Activated T-helper 1 cell treated with anti-CD3 and anti-CD28 coated beads, Interleukin-12 subunit alpha, Interleukin-12 subunit beta, Interleukin-2, Interleukin-4 antibody, amounts not matched to agents 30 ng/mL and 10 ng/mL and 1 ng/mL, durations not matched to agents 14 hours and 24 hours and 36 hours (primary cell): ENCODE data around the gene FLRT2. TPM values are rescaled to one million over a fixed set of nuclear protein-coding genes. Genes with fewer than 3 reads are reported as not detected.

Experiments
- DNase-seq: peaks from one replicate; pipeline ENCODE4 v3.0.0; 2021; ENCODE audit warnings: low spot score
- H3K27ac Mint-ChIP-seq: one replicate; pipeline ENCODE4 v1.8.0; 2021; ENCODE audit warnings: mild to moderate bottlenecking, mixed read lengths
- H3K27me3 Mint-ChIP-seq: one replicate; pipeline ENCODE4 v1.8.0; 2022; ENCODE audit warnings: mild to moderate bottlenecking, moderate library complexity, mixed read lengths; ENCODE audit not compliant: insufficient read depth
- H3K36me3 Mint-ChIP-seq: one replicate; pipeline ENCODE4 v1.8.0; 2021; ENCODE audit warnings: low read depth, mixed read lengths
- H3K4me1 Mint-ChIP-seq: one replicate; pipeline ENCODE4 v1.8.0; 2021; ENCODE audit warnings: low read depth, mixed read lengths
- H3K4me3 Mint-ChIP-seq: one replicate; pipeline ENCODE4 v1.8.0; 2021; ENCODE audit warnings: mild to moderate bottlenecking, moderate library complexity, mixed read lengths
- H3K9me3 Mint-ChIP-seq: one replicate; pipeline ENCODE4 v1.8.0; 2021; ENCODE audit warnings: mixed read lengths
- intact Hi-C: fragments of 100-400 bp; cut with micrococcal nuclease; formaldehyde crosslinking; loops from one replicate; pipeline ENCODE4 v1.15.1; 2024
- total RNA-seq: library from RNA; stranded (reverse); gene quantifications from 2 replicates; pipeline ENCODE4 v1.2.3, GENCODE V29; 2022

The FLRT2 gene
- total RNA-seq, 1 donor from 2014 or later = not detected

DNA sequence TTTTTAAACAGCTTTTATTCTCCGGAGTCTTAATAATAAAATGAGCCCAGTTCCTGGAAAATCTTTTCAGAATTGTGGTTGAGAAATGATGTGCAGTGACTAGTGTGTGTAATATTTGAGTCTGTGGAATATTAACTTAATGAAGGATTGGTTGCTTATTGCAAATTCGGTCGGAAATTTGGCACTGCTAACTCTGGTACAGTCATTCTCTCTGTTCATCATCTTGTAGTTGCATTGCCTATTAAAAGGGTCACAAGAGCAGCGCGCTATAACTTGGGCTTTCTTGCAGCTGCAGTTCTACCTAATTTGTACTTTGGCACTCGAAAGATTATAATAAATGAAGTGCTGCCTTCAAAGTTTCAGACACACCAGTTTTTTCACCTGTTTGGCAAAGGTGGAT lies 146.0 kb downstream of the FLRT2 start:
- Mint-ChIP-seq H3K27ac (no peak overlapping the region), H3K36me3 (no peaks in the 10 kb centered on the region), H3K4me3 (no peak overlapping the region), H3K9me3 (no peaks in the 10 kb centered on the region), H3K4me1 (no peaks in the 10 kb centered on the region), H3K27me3 (no peaks in the 10 kb centered on the region)
- DNase-seq = no peak
- intact Hi-C loops = no loop called here

DNA sequence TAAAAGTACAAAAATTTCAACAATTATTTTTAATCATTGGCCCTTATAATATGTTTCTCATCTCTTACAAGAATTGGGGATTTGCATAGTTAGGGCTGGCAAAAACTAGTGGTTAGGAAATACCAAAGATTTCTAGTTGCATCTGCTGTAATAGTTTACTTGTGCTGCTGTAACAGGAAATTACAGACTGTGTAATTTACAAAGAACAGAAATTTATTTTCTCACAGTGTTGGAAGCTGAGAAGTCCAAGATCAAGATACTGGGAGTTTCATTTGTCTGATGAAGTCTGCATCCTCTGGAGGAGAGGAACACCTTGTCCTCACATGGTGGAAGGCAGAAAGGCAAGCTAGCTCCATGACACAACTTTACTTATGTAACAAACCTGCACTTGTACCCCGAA lies 157.0 kb downstream of the FLRT2 start:
- no peak overlapping the region for H3K27ac Mint-ChIP-seq
- H3K36me3 Mint-ChIP-seq = no peaks in the 10 kb centered on the region
- H3K4me3 Mint-ChIP-seq = no peak overlapping the region
- H3K9me3 Mint-ChIP-seq = no peaks in the 10 kb centered on the region
- no peaks in the 10 kb centered on the region for H3K4me1 Mint-ChIP-seq
- intact Hi-C loops = no loop called here
- H3K27me3 Mint-ChIP-seq = no peaks in the 10 kb centered on the region
- no peak for DNase-seq

DNA sequence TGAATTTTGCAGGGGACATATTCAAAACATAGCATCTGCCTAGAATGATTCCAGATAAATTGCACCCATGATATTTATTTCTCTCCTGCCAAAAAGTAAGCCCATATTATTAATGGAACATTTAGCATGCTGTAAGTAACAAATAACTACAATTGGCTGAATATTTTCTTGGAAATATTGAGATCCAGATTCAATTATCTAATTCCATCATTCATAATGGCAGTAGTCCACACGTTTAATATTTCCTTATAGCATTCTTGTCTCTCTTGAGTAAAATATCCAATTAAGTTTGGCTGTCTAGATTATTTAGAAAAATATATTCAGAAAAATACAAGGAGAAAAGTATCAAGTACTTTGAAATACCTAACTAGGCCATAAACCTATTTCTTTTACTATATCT lies 157.5 kb downstream of the FLRT2 start:
- no peak for DNase-seq
- intact Hi-C loops = no loop called here
- no peak overlapping the region for H3K27ac Mint-ChIP-seq
- H3K27me3 Mint-ChIP-seq = no peaks in the 10 kb centered on the region
- H3K4me1 Mint-ChIP-seq = no peaks in the 10 kb centered on the region
- H3K4me3 Mint-ChIP-seq = no peak overlapping the region
- no peaks in the 10 kb centered on the region for H3K36me3 Mint-ChIP-seq
- no peaks in the 10 kb centered on the region for H3K9me3 Mint-ChIP-seq

DNA sequence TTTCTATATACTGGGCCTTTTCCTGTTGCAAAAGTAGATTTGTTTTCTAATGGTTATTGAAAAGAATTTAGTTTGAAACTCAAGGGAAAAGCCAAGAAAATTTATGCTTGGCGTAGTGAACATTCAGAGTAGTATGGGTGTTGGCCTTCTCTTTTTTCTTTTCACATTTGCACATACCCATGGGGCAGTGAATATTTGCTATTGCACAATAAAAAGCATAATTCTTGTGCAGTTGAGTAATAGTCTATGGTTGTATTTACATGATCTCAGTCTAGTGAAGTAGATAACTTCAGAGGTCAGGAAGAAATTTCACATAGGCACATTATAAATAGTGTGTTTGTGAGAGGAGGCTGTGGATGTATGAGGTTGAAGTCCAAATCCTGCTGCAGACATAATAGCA lies 158.1 kb downstream of the FLRT2 start:
- Mint-ChIP-seq H3K9me3 (no peaks in the 10 kb centered on the region), H3K27ac (no peak overlapping the region), H3K27me3 (no peaks in the 10 kb centered on the region), H3K4me1 (no peaks in the 10 kb centered on the region), H3K4me3 (no peak overlapping the region), H3K36me3 (no peaks in the 10 kb centered on the region)
- intact Hi-C loops = no loop called here
- no peak for DNase-seq

DNA sequence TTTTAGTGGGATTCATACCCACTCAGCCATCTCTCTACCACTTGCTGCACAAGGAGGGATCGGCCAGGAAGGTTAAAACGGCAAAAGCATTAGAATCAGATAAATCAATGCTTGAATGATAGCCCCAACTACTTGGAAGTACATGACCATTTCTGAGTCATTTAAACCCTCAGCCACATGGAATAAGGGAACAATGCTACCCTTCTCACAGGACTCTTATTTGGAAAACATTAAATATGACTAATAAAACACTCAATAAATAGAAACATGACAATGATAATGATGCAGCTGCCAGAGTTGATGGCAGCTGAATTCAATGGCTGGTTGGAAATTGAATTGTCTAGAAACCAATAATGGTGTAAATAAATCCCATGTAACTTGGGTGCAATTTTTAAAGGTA lies 165.4 kb downstream of the FLRT2 start:
- H3K36me3 Mint-ChIP-seq = no peaks in the 10 kb centered on the region
- H3K27me3 Mint-ChIP-seq = no peaks in the 10 kb centered on the region
- intact Hi-C loops = no loop called here
- no peaks in the 10 kb centered on the region for H3K9me3 Mint-ChIP-seq
- no peak for DNase-seq
- H3K27ac Mint-ChIP-seq = no peak overlapping the region
- no peak overlapping the region for H3K4me3 Mint-ChIP-seq
- no peaks in the 10 kb centered on the region for H3K4me1 Mint-ChIP-seq

DNA sequence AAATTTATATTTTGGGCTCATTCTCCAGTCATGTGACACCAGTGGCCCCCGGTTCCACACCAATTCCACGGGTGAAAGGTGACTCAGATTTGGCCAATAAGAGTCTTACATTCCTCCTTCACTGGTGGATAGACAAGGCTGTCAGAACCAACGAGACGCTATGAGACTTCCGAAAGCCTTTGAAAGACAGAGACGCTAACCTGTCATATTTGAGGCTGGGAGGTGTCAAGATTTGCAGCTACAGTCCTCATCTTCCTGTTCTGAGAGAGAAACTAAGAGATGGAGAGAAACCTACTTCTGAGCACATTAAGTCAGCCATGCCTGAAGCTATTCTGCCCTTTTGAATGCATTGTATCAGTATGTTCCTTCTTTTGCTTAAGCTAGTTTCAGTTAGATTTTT lies 171.2 kb downstream of the FLRT2 start:
- no peaks in the 10 kb centered on the region for H3K36me3 Mint-ChIP-seq
- no peaks in the 10 kb centered on the region for H3K9me3 Mint-ChIP-seq
- H3K4me3 Mint-ChIP-seq = no peak overlapping the region
- intact Hi-C loops = no loop called here
- no peak overlapping the region for H3K27ac Mint-ChIP-seq
- no peak for DNase-seq
- no peaks in the 10 kb centered on the region for H3K4me1 Mint-ChIP-seq
- no peaks in the 10 kb centered on the region for H3K27me3 Mint-ChIP-seq

DNA sequence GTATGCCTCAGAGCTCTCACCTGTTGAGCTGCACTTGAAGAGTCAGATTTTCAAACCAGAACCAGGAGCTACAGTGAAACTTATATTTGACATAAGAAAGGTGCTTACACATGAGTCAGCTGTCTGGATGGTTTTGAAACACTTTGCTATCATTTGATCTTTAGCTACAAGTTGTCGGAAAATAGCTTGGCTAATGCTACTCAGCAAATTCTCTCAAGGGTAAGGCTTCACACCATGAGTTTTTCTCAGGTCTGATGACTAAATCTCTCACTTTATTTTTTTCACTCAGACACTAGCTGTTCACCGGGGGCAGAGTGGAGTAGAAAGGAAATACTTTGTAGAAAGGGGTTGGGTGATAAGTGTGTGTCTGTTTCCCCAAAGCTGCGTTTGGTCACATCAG lies 171.8 kb downstream of the FLRT2 start:
- Mint-ChIP-seq H3K4me3 (no peak overlapping the region), H3K9me3 (no peaks in the 10 kb centered on the region), H3K27ac (no peak overlapping the region), H3K27me3 (no peaks in the 10 kb centered on the region), H3K4me1 (no peaks in the 10 kb centered on the region), H3K36me3 (no peaks in the 10 kb centered on the region)
- intact Hi-C loops = no loop called here
- no peak for DNase-seq

DNA sequence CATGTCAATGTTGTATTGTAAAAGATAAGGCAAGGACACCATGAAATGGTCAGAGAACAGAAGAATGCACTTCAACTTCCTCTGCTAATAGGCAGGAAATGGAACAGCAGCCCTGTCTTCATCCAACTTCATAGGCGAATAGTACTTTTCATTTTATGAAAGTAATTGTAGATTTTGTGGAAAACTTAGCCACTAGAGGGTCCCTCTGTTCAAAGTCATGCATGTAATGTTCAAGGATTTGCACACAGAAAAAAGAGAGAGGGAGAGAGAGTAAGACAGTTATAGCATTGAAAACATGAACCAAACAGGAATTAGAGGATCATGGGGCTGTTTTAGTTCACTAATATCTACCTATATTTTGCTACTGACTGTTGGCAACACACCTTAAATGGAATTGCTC lies 172.2 kb downstream of the FLRT2 start:
- Mint-ChIP-seq H3K36me3 (no peaks in the 10 kb centered on the region), H3K9me3 (no peaks in the 10 kb centered on the region), H3K27me3 (no peaks in the 10 kb centered on the region), H3K4me3 (no peak overlapping the region), H3K4me1 (no peaks in the 10 kb centered on the region), H3K27ac (no peak overlapping the region)
- DNase-seq = no peak
- intact Hi-C loops = no loop called here

DNA sequence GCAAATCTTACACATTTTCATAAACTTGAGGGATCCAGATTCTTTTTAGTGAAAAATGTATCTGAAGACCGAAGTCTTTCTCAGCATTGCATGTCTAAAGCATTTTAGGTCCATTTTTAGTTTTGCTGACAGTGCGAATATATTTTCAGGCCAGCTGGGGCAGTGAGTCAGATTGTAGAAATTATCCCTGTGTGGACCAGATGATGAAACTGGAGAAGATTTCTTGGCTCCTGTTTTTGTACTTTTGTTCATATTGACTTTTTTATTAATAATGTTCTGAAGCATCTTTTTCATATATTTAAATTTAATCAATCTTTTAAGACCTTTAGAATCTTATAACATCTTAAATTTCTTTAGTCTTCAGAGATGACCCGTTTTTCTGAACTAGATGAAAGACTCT lies 173.1 kb downstream of the FLRT2 start:
- Mint-ChIP-seq H3K27me3 (no peaks in the 10 kb centered on the region), H3K4me3 (no peak overlapping the region), H3K36me3 (no peaks in the 10 kb centered on the region), H3K9me3 (no peaks in the 10 kb centered on the region), H3K4me1 (no peaks in the 10 kb centered on the region), H3K27ac (no peak overlapping the region)
- no peak for DNase-seq
- intact Hi-C loops = no loop called here
